ENCODE data around the gene PRRT3. TPM values are rescaled to one million over a fixed set of nuclear protein-coding genes. Genes with fewer than 3 reads are reported as not detected.

The PRRT3 gene
- total RNA-seq, 1 donor from 2014 or later, result 1.9 TPM

GRCh38 chr3:9912294-9912935 lies 39.8 kb downstream of the PRRT3 start:
- no peak for DNase-seq (ENCODE audit: low spot score)
- no peaks in the 10 kb centered on the region for H3K9me3 Mint-ChIP-seq (ENCODE audit: unreplicated experiment)
- H3K4me3 Mint-ChIP-seq (ENCODE audit: unreplicated experiment), result peak overlapping the region; percentile 66
- peaks cover 12% of the 10 kb centered on the region for H3K36me3 Mint-ChIP-seq (ENCODE audit: low read depth, unreplicated experiment)
- H3K27me3 Mint-ChIP-seq (ENCODE audit: unreplicated experiment), result peaks cover 5% of the 10 kb centered on the region
- H3K27ac Mint-ChIP-seq (ENCODE audit: unreplicated experiment), result no peak overlapping the region
- peaks cover 4% of the 10 kb centered on the region for H3K4me1 Mint-ChIP-seq (ENCODE audit: unreplicated experiment)
- no peak for TF ChIP-seq CTCF (IDR thresholded peaks at IDR 0.05; ENCODE audit: unreplicated experiment)

GRCh38 chr3:9911863-9912262 lies 40.3 kb downstream of the PRRT3 start:
- DNase-seq (ENCODE audit: low spot score), result no peak
- Mint-ChIP-seq H3K4me3 (ENCODE audit: unreplicated experiment) (no peak overlapping the region), H3K4me1 (ENCODE audit: unreplicated experiment) (peaks cover 4% of the 10 kb centered on the region), H3K27me3 (ENCODE audit: unreplicated experiment) (peaks cover 5% of the 10 kb centered on the region), H3K9me3 (ENCODE audit: unreplicated experiment) (no peaks in the 10 kb centered on the region), H3K36me3 (ENCODE audit: low read depth, unreplicated experiment) (peaks cover 12% of the 10 kb centered on the region), H3K27ac (ENCODE audit: unreplicated experiment) (no peak overlapping the region)
- TF ChIP-seq CTCF (IDR thresholded peaks at IDR 0.05; ENCODE audit: unreplicated experiment), result no peak

- no peak for DNase-seq (ENCODE audit: low spot score)
- TF ChIP-seq CTCF (IDR thresholded peaks at IDR 0.05; ENCODE audit: unreplicated experiment), result no peak
- no peaks in the 10 kb centered on the region for H3K9me3 Mint-ChIP-seq (ENCODE audit: unreplicated experiment)
- H3K36me3 Mint-ChIP-seq (ENCODE audit: low read depth, unreplicated experiment), result peaks cover 12% of the 10 kb centered on the region
- peaks cover 2% of the 10 kb centered on the region for H3K4me1 Mint-ChIP-seq (ENCODE audit: unreplicated experiment)
- H3K4me3 Mint-ChIP-seq (ENCODE audit: unreplicated experiment), result no peak overlapping the region
- H3K27ac Mint-ChIP-seq (ENCODE audit: unreplicated experiment), result no peak overlapping the region
- peaks cover 5% of the 10 kb centered on the region for H3K27me3 Mint-ChIP-seq (ENCODE audit: unreplicated experiment)
These were observed 42.8 kb downstream of the PRRT3 start for GRCh38 chr3:9909221-9910013.

GRCh38 chr3:9908286-9908685 lies 43.9 kb downstream of the PRRT3 start:
- H3K4me1 Mint-ChIP-seq (ENCODE audit: unreplicated experiment), result peaks cover 9% of the 10 kb centered on the region
- no peak overlapping the region for H3K27ac Mint-ChIP-seq (ENCODE audit: unreplicated experiment)
- peaks cover 5% of the 10 kb centered on the region for H3K27me3 Mint-ChIP-seq (ENCODE audit: unreplicated experiment)
- TF ChIP-seq CTCF (IDR thresholded peaks at IDR 0.05; ENCODE audit: unreplicated experiment), result no peak
- H3K4me3 Mint-ChIP-seq (ENCODE audit: unreplicated experiment), result no peak overlapping the region
- DNase-seq (ENCODE audit: low spot score), result no peak
- H3K36me3 Mint-ChIP-seq (ENCODE audit: low read depth, unreplicated experiment), result peaks cover 12% of the 10 kb centered on the region
- H3K9me3 Mint-ChIP-seq (ENCODE audit: unreplicated experiment), result no peaks in the 10 kb centered on the region

- TF ChIP-seq CTCF (IDR thresholded peaks at IDR 0.05; ENCODE audit: unreplicated experiment), result no peak
- Mint-ChIP-seq H3K27ac (ENCODE audit: unreplicated experiment) (no peak overlapping the region), H3K36me3 (ENCODE audit: low read depth, unreplicated experiment) (peaks cover 6% of the 10 kb centered on the region), H3K9me3 (ENCODE audit: unreplicated experiment) (no peaks in the 10 kb centered on the region), H3K27me3 (ENCODE audit: unreplicated experiment) (peaks cover 5% of the 10 kb centered on the region), H3K4me1 (ENCODE audit: unreplicated experiment) (peaks cover 11% of the 10 kb centered on the region), H3K4me3 (ENCODE audit: unreplicated experiment) (no peak overlapping the region)
- no peak for DNase-seq (ENCODE audit: low spot score)
These were observed 45.7 kb downstream of the PRRT3 start for GRCh38 chr3:9906480-9906879.

Measured in endothelial cell (in vitro differentiated cells).